Measurements from ENCODE around the gene SALL4.
A peak's percentile ranks its signal among the peaks of the same experiment; 100 is the strongest.
"Not testable (repeated sequence)": the region's sequence is repeated elsewhere in the genome, so short reads cannot be mapped to it uniquely, and the experiment has no call there.

The SALL4 gene

GRCh38 chr20:51766994-51767866 is 35.1 kb downstream of the SALL4 start:
- peak; percentile 68 for DNase-seq (ENCODE audit: low spot score)

- DNase-seq (ENCODE audit: low spot score), result not testable (repeated sequence)
These were observed 36.9 kb downstream of the SALL4 start for GRCh38 chr20:51765381-51765780.

GRCh38 chr20:51763965-51764602 is 38.2 kb downstream of the SALL4 start:
- no peak for DNase-seq (ENCODE audit: low spot score)

GRCh38 chr20:51760905-51761546 is 41.3 kb downstream of the SALL4 start:
- no peak for DNase-seq (ENCODE audit: low spot score)

- no peak for DNase-seq (ENCODE audit: low spot score)
These were observed 42.4 kb downstream of the SALL4 start for GRCh38 chr20:51759769-51760510.

GRCh38 chr20:51758978-51759544 is 43.3 kb downstream of the SALL4 start:
- DNase-seq (ENCODE audit: low spot score), result no peak

DNA sequence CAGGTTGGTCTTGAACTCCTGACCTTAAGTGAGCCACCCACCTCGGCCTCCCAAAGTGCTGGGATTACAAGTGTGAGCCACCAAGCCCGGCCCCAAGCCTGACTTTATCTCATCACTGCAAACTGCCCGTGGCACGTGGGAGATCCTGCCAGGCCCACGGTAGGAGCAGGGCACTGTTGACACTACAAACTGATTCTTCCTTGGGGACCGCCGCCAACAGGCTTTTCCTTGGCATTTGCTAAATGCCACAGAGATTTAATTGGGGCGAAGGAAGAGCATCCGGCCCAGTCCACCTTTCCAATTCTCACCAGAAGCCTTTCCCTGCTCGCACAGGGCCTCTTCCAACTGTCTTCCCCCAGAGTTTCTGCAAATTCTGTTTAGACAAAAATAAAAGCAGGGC is 45.1 kb downstream of the SALL4 start:
- DNase-seq (ENCODE audit: low spot score), result no peak

DNA sequence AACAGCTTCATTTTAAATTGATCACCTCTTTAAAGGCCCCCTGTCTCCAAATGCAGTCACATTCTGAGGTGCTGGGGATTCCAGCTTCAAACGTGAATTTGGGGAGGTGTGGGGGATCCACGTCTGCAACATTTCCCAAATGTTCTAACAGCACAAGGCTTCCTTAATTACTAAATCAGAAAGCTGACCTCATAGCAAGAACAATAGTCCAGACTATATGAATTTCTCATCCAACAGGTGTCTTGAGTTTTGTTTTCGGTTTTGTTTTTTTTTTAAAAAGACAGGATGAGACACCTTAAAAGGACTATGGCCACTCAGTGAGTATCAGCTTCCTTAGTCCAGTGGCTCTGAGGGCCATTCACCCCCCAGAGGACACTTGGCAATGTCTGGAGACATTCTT is 45.7 kb downstream of the SALL4 start:
- no peak for DNase-seq (ENCODE audit: low spot score)

DNA sequence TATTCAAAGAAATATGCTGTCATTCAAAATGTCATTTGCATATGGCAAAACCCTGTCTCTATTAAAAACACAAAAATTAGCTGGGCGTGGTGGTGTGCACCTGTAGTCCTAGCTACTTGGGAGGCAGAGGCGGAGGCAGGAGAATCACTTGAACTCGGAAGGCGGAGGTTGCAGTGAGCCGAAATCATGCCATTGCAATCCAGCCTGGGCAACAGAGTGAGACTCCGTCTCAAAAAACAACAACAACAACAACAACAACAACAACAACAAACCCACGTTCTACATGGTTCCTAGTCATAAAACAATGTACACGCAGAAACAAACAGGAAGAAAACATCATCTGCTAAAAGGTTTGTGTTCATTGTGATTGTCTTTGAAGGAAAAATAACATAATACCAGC is 49.1 kb downstream of the SALL4 start:
- DNase-seq (ENCODE audit: low spot score), result not testable (repeated sequence)

GRCh38 chr20:51752343-51752951 is 49.9 kb downstream of the SALL4 start:
- no peak for DNase-seq (ENCODE audit: low spot score)

DNA sequence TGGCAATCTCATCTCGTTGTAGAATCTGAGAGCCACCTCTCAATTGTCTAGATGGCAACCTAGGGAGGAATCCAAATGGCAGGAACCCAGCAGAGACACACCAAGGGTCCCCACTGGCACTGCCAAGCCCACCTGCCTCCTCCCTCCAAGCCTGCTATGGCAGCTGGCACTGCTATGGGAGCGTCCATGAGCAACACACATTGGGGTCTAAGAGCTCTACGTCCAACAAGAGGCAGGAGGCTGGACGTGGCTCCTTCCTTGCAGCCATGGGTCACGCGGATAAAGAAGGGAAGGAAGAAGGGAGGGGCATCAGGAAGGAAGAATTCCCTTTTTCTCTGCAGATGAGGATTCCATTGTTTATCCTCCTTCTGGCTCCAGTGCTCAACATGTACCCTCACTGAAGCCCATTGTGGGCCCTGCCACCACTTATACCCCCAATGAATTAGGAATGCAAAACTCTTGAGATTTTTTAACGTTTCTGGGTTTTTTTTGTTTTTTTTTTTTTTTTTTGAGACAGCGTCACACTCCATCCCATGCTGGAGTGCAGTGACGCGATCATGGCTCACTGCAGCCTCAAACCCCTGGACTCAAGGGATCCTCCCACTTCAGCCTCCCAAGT is 51.4 kb downstream of the SALL4 start:
- DNase-seq (ENCODE audit: low spot score), result no peak

GRCh38 chr20:51750037-51750769 is 52.1 kb downstream of the SALL4 start:
- DNase-seq (ENCODE audit: low spot score), result no peak

DNA sequence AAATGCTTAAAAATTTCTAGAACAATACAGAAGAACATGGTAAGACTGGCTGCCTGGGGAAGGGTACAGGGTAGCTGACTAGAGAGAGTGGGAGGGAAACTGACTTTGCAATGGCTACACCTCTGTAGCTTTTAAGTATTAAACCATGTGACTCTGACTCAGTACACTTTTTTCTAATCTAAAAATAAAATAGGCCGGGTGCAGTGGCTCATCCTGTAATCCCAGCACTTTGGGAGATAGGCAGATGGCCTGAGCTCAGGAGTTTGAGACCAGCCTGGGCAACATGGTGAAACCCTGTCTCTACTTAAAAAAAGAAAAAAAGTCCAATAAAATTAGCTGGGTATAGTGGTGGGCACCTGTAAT is 52.7 kb downstream of the SALL4 start:
- DNase-seq (ENCODE audit: low spot score), result no peak

DNA sequence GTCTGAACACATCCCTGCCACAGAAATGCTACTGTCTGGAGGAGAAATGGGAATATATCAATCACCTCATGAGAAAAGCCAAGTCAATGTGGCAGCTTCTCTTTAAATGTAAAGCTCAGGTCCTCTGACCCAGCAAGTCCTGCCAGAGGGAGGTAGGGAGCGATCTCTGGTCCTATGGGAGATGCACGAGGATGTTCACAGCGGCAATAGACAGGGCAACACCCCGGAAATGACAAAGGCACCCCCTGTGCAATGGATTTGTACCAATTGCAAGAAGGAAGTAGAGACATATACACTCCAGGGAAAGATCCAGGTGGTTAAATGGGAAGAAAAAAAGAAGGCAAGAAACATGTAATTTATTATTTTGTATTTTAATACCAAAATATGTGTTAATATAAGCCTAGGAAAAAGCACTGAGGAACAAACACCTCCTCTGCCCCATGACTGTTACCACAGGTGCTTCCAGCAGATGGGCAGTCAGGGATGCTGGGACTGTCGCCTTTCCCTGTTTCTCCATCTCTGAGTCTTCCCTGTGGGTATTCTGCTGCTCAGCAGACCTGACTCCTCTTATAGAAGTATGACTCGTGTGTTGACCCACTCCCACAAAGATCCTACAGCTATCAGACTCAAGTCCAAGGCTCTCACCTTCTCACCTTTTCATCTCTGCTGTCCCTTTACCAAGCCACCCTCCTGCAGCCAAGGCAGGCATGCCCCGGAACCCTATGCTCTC is 55.0 kb downstream of the SALL4 start:
- DNase-seq (ENCODE audit: low spot score), result no peak

- no peak for DNase-seq (ENCODE audit: low spot score)
These were observed 56.5 kb downstream of the SALL4 start for GRCh38 chr20:51745804-51746203.

- no peak for DNase-seq (ENCODE audit: low spot score)
These were observed 61.5 kb downstream of the SALL4 start for GRCh38 chr20:51740838-51741237.

DNA sequence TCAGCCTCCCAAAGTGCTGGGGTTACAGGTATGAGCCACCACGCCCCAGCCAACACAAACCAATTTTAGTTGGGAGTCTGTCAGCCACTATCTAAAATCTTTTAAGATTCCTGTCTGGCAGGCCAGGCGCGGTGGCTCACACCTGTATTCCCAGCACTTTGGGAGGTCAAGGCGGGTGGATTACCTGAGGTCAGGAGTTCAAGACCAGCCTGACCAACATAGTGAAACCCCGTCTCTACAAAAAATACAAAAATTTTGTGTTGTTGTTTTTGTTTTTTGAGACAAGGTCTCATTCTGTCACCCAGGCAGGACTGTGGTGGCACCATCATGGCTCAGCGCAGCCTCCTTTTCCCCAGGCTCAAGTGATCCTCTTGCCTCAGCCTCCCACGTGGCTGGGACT is 62.0 kb downstream of the SALL4 start:
- not testable (repeated sequence) for DNase-seq (ENCODE audit: low spot score)

DNA sequence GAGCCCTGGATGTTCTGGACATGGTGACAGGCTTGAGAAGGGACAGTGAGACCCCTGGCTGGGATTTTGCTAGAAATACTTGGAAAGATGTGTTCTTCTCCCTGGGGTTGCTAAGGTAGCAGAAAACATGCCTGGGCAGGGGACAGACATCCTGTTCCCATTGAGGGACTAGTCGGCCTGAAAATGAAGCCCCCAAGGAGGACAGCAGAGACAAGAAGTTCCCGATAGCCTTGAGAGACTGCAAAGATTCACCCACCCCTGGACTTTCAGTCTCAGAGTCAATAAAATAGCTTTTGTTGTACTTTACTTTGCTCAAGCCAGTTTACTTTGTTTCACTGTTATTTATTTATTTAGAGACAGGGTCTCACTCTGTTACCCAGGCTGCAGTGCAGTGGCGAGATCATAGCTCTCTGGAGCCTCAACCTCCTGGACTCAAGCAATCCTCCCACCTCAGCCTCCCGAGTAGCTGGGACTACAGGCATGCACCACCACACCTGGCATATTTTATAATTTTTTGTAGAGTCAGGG is 62.5 kb downstream of the SALL4 start:
- DNase-seq (ENCODE audit: low spot score), result no peak

GRCh38 chr20:51738877-51739447 is 63.4 kb downstream of the SALL4 start:
- DNase-seq (ENCODE audit: low spot score), result no peak

All from SK-N-DZ (cell line).